WTC11 (cell line): ENCODE measurements around the gene PDCL2.

Experiments used
- ATF6 ChIP-seq: sonication (generic); formaldehyde crosslinking; IDR thresholded peaks from 2 replicates; pipeline ENCODE4 v1.8.1; 2023; ENCODE audit warnings: mild to moderate bottlenecking, missing genetic modification reagents
- CTCF ChIP-seq: fragments of 200-600 bp; IDR thresholded peaks from 2 replicates; pipeline ENCODE4 v1.8.0; 2022; ENCODE audit warnings: antibody characterized with exemption
- ETV6 ChIP-seq: sonication (generic); formaldehyde crosslinking; IDR thresholded peaks from 2 replicates; pipeline ENCODE4 v1.8.1; 2022; ENCODE audit warnings: mild to moderate bottlenecking, missing genetic modification reagents
- FOXJ3 ChIP-seq: sonication (generic); formaldehyde crosslinking; IDR thresholded peaks from 2 replicates; pipeline ENCODE4 v1.9.0; 2021; ENCODE audit warnings: missing genetic modification reagents, mild to moderate bottlenecking, borderline replicate concordance
- JUN ChIP-seq: sonication (generic); formaldehyde crosslinking; IDR thresholded peaks from 2 replicates; pipeline ENCODE4 v1.8.0; 2023; ENCODE audit warnings: mild to moderate bottlenecking, missing genetic modification reagents
- PRDM15 ChIP-seq: sonication (generic); formaldehyde crosslinking; IDR thresholded peaks from 2 replicates; pipeline ENCODE4 v1.8.0; 2022; ENCODE audit warnings: missing genetic modification reagents
- SP1 ChIP-seq: sonication (generic); formaldehyde crosslinking; conservative IDR thresholded peaks from 2 replicates; pipeline ENCODE4 v1.8.1; 2022; ENCODE audit warnings: missing genetic modification reagents
- USF2 ChIP-seq: sonication (generic); formaldehyde crosslinking; IDR thresholded peaks from 2 replicates; pipeline ENCODE4 v1.8.1; 2023; ENCODE audit warnings: mild to moderate bottlenecking, missing genetic modification reagents, moderate library complexity
- ZNF423 ChIP-seq: fragments of 250-450 bp; sonication (Bioruptor Pico); IDR thresholded peaks from 2 replicates; pipeline ENCODE4 v2.1.2; 2022; ENCODE audit warnings: mild to moderate bottlenecking, moderate library complexity
- ZNF512 ChIP-seq: sonication (generic); formaldehyde crosslinking; IDR thresholded peaks from 2 replicates; pipeline ENCODE4 v1.8.1; 2022; ENCODE audit warnings: missing genetic modification reagents, borderline replicate concordance

GRCh38 chr4:55528491-55528890, 63.6 kb downstream of the PDCL2 start:
- TF ChIP-seq ZNF423: no peak
- no peak for TF ChIP-seq CTCF
- no peak for TF ChIP-seq SP1 (CRISPR knock-in tag)
- TF ChIP-seq FOXJ3 (CRISPR knock-in tag): no peak
- TF ChIP-seq JUN (CRISPR knock-in tag): no peak
- no peak for TF ChIP-seq ETV6 (CRISPR knock-in tag)
- no peak for TF ChIP-seq ATF6 (CRISPR knock-in tag)
- no peak for TF ChIP-seq PRDM15 (CRISPR knock-in tag)
- no peak for TF ChIP-seq USF2
- no peak for TF ChIP-seq ZNF512 (CRISPR knock-in tag)
